Lower leg skin (tissue), 4 donors: Measurements from ENCODE around the gene SH3TC2. TPM values are rescaled to one million over a fixed set of nuclear protein-coding genes. Genes with fewer than 3 reads are reported as not detected.

Source experiments
- DNase-seq, 2 donors: peaks; one replicate each; pipeline ENCODE4 v3.0.0-alpha.2; 2019; ENCODE audit warnings: low spot score in 2 of 2
- H3K4me3 ChIP-seq: fragments of 200-600 bp; sonication (generic); 2 replicates; pipeline ENCODE4 v1.5.1; 2017; ENCODE audit warnings: mild to moderate bottlenecking, low read depth; ENCODE audit not compliant: poor library complexity, severe bottlenecking
- CTCF ChIP-seq, 3 donors: fragments of 450-650 bp; IDR thresholded peaks; one replicate each; pipeline ENCODE4 v1.5.1; 2016; ENCODE audit warnings: antibody characterized with exemption in 3 of 3, mild to moderate bottlenecking in 3 of 3, moderate library complexity in 2 of 3
- POLR2A ChIP-seq, 2 donors: fragments of 450-650 bp; IDR thresholded peaks; one replicate each; pipeline ENCODE4 v1.6.1; 2016 to 2017; ENCODE audit warnings: antibody characterized with exemption in 2 of 2, mild to moderate bottlenecking in 1 of 2, moderate library complexity in 1 of 2
- WGBS, 2 donors: methylation state at CpG; one replicate each; pipeline ENCODE4 v1.1.5; 2018; 5-methylcytosine and 5-hydroxymethylcytosine counted together
- intact Hi-C: fragments of 100-400 bp; cut with DNase I; formaldehyde crosslinking; loops from one replicate; pipeline ENCODE4 v1.15.0; 2023; ENCODE audit warnings: low total_unique reads
- total RNA-seq, 4 donors: library from RNA; depleted of rRNA; stranded (reverse); fragments of >200 nt; gene quantifications; one replicate each; pipeline ENCODE4 v1.1.0, GENCODE V29; 2016

The SH3TC2 gene
- total RNA-seq, 4 donors from 2014 or later: 0.80 to 3.7 (median 2.0) TPM

- H3K4me3 ChIP-seq: no peak overlapping the region
- intact Hi-C loops: no loop called here
- TF ChIP-seq CTCF (IDR thresholded peaks at IDR 0.05) (no peak), POLR2A (IDR thresholded peaks at IDR 0.05) (no peak)
- no peak for DNase-seq
Observed at GRCh38 chr5:149007174-149007573, 55.7 kb downstream of the SH3TC2 start.

GRCh38 chr5:149006426-149006825, 56.4 kb downstream of the SH3TC2 start:
- H3K4me3 ChIP-seq: no peak overlapping the region
- WGBS, 2 donors: 93 to 97% methylated on average over 1 of the region's 1 CpG
- TF ChIP-seq POLR2A (IDR thresholded peaks at IDR 0.05): no peak
- TF ChIP-seq CTCF (IDR thresholded peaks at IDR 0.05): no peak
- intact Hi-C loops: no loop called here
- no peak for DNase-seq

- 41 to 53% methylated on average over 2 of the region's 2 CpGs for WGBS, 2 donors
- TF ChIP-seq CTCF (IDR thresholded peaks at IDR 0.05): no peak
- no peak for TF ChIP-seq POLR2A (IDR thresholded peaks at IDR 0.05)
- no peak overlapping the region for H3K4me3 ChIP-seq
- DNase-seq: no peak
- intact Hi-C loops: no loop called here
Observed at GRCh38 chr5:149005077-149005892, 57.6 kb downstream of the SH3TC2 start.

GRCh38 chr5:149004559-149004958, 58.3 kb downstream of the SH3TC2 start:
- WGBS, 2 donors: 95 to 98% methylated on average over 5 to 6 of the region's 6 CpGs
- no peak for DNase-seq
- H3K4me3 ChIP-seq: no peak overlapping the region
- TF ChIP-seq CTCF (IDR thresholded peaks at IDR 0.05) (no peak), POLR2A (IDR thresholded peaks at IDR 0.05) (no peak)
- intact Hi-C loops: no loop called here

- TF ChIP-seq POLR2A (IDR thresholded peaks at IDR 0.05) (no peak), CTCF (IDR thresholded peaks at IDR 0.05) (no peak)
- no peak for DNase-seq
- intact Hi-C loops: no loop called here
- 64 to 70% methylated on average over 3 of the region's 3 CpGs for WGBS, 2 donors
- H3K4me3 ChIP-seq: no peak overlapping the region
Observed at GRCh38 chr5:149002761-149003689, 59.8 kb downstream of the SH3TC2 start.
